ENCODE results near the gene C1orf53.

DNA sequence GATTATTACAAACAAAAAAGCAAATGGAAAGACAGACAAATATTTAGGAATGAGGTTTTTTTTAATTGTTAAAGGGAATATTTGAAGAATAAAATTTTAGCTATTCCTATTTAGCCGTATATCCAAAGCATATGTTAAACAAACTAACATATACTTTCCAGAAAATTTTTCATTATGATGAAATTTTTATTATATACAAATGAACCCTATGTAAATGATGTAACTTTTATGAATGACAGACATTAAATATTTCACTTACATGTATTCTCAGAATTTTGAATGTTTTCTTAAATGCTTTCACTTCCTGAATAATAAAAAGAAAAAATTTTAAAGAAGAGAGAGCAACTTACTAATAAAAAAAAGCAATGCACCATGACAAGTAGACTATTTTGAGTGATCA is 30.6 kb downstream of the C1orf53 start:
- TF ChIP-seq, protein P1, sequence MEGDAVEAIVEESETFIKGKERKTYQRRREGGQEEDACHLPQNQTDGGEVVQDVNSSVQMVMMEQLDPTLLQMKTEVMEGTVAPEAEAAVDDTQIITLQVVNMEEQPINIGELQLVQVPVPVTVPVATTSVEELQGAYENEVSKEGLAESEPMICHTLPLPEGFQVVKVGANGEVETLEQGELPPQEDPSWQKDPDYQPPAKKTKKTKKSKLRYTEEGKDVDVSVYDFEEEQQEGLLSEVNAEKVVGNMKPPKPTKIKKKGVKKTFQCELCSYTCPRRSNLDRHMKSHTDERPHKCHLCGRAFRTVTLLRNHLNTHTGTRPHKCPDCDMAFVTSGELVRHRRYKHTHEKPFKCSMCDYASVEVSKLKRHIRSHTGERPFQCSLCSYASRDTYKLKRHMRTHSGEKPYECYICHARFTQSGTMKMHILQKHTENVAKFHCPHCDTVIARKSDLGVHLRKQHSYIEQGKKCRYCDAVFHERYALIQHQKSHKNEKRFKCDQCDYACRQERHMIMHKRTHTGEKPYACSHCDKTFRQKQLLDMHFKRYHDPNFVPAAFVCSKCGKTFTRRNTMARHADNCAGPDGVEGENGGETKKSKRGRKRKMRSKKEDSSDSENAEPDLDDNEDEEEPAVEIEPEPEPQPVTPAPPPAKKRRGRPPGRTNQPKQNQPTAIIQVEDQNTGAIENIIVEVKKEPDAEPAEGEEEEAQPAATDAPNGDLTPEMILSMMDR (IDR thresholded peaks at IDR 0.05) = no peak
- no peak for TF ChIP-seq EP300 (IDR thresholded peaks at IDR 0.05)

Measured in suprapubic skin (tissue), 3 donors.